T-helper 1 cell (primary cell): ENCODE data around the gene FGF18.
"Not testable (repeated sequence)": the region's sequence is repeated elsewhere in the genome, so short reads cannot be mapped to it uniquely, and the experiment has no call there.

Source experiments
- DNase-seq, 5 donors: peaks; one replicate each; pipeline ENCODE4 v3.0.0-alpha.2; 2012 to 2020

The FGF18 gene

DNA sequence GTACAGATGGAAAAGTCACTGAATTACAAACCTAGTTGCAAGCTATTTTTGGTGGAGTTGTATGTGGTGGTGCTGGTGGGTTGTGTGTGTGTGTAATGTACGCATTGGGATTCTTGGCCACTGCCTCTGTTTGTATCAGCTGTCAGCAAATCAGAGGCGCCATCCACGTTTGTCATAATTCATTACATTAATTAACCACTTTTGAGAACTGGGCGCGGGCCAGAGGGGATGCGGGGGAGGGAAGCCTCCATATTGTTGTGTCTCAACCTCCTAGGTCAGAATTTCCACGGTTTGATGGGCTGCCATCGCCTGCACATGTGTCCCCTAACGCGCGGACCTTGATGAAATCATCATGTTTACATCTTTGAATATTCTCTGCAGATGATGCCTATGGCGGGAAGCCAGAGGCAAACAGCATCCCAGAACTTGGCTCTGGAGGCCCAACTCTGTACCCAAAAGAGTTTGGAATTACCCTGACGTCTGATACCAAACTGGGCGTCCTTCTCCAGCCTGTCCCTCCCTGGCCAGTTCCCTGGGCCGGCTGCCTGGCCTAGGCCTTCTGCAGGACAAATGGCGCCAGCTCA lies 54.9 kb downstream of the FGF18 start:
- DNase-seq = no peak

DNA sequence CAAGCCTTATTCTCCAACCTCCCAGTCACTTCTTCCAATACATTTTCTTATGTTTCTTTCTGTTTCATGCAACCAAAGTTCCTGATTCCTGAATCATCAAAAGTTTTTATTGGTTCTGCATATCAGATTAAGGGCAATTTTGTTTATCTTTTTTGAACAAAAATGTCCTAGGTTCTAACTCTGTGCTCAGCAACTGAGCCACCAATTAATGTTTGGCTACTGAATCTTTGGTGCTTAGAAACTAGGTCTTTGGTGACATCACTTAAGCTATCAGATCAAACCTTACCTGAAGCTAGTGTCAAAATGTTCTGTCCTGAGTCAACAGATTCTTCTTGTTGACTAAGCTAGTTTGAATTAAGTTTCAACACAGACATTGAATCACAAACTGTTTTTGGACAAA lies 56.1 kb downstream of the FGF18 start:
- no peak for DNase-seq

GRCh38 chr5:171476701-171477100 lies 57.3 kb downstream of the FGF18 start:
- DNase-seq = no peak

DNA sequence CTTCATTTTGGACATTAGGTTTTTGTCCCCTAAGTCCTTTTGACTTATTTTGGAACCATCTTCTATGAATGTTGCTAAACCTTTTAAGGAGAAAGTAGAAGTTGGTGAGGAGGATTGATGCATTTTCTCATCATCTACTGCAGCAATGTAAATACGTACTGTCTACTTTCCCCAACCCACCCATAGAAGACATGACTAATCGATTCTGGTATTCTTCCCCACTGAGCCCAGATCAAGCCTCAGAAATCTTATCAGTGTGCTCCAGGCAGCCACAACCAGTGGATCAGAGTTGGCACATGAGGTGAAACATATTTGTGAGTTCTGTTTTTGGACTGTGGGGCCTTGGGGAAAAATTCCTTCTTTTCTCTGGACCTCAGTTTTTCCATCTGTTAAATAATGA lies 57.7 kb downstream of the FGF18 start:
- DNase-seq = no peak

- no peak for DNase-seq
These were observed 58.2 kb downstream of the FGF18 start for GRCh38 chr5:171477666-171478065.

GRCh38 chr5:171478946-171479775 lies 59.7 kb downstream of the FGF18 start:
- DNase-seq = no peak

DNA sequence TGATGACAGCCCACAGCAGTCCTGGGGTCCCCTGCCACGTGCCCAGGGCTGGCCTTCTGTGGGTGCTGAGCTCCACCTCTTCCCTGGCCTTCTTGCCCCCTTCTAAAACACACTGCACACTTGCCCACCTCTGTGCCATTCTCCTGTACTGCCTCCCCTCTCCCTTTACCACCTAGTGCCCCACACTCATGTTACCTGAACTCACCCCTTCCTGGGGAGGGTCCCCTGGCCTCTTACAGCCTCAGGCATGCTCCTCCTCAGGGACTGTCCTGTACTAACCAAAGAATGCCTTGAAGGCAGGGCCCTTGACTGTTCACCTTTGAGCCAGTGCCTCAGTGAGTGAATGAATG lies 60.3 kb downstream of the FGF18 start:
- no peak for DNase-seq

GRCh38 chr5:171480239-171480638 lies 60.8 kb downstream of the FGF18 start:
- no peak for DNase-seq

- DNase-seq = no peak
These were observed 62.4 kb downstream of the FGF18 start for GRCh38 chr5:171481571-171482433.

DNA sequence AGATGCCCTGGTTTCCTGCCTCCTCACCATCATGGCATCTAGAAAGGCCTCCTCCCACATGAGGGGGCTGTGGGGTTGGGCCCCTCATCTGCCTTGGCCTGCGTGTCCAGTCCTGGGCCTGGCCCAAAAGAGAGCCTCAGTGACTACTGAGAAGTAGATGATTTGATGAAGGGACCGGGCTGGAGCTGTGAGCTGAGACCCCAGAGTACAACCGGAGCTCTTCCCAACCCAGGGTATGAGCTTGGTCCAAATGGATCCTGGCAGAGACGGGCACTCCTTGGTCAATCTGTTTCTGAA lies 62.9 kb downstream of the FGF18 start:
- DNase-seq = no peak

DNA sequence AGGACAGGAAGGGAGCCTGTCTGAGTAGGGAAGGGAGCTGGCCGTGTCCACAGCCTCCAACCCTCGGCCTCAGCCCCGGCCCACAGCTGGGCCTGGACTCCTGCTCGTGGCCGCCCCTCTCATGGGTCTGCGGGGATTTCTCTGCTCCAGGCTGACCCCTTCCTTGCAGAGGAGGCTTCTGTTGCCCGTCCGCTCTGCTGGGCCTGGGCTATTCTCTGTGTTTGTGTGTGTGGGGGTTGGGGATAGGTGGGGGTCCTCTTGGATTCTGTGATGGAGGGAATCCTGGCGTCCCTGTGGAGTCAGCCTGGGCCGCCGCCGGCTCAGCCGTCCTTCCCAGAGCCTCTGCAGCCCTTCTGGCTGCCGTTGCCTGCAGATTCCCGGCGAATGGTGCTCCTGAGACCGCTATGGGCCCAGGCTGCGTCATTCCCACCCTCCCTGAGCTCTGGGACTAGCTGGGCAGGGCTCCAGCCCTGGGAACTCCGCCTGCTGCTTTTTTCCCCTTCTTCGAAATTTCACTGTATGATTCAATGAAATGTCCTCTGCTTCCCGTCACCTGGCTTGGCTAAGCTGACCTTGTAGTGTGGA lies 64.2 kb downstream of the FGF18 start:
- DNase-seq = no peak

DNA sequence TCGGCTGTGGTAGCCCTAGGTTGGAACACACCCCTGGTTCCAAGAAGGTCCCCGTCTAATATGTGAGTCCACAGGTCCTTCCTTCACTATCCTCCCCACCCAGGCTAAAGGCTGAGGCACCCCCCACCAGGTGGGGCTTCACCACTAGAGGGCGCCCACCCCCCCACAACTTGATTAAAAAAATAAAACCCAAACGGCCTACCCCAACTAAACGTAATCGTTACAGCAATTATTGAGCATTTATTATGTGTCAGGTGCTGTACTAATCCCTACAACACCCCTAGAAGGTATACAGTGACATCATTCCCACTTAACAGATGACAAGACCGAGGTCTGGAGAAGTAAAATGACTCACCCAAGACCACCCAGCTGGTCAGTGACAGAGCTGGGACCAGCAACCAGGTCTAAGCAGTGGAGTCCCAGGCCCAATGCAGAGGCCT lies 65.0 kb downstream of the FGF18 start:
- peak in 3 of 5 donors; percentile 11 to 33 (median 21) for DNase-seq

DNA sequence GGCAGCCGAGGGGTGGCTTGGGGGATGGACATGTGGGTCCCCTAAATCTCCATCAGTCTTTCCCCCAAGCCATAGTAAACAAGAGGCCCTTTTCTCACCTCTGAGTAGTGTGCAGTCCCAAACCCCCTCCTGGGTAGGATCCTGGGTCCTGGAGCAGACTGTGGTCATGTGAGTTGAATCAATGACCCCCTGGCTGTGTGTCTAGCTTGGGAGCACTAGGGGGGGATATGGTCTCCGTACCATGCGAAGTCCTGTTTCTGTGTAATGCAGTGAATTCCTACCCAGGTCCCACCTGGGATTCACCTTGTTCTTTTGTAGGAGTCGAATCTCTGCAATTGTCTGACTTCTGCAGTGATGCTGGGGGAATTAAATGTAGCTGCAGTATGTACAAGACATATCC lies 66.2 kb downstream of the FGF18 start:
- DNase-seq = no peak

DNA sequence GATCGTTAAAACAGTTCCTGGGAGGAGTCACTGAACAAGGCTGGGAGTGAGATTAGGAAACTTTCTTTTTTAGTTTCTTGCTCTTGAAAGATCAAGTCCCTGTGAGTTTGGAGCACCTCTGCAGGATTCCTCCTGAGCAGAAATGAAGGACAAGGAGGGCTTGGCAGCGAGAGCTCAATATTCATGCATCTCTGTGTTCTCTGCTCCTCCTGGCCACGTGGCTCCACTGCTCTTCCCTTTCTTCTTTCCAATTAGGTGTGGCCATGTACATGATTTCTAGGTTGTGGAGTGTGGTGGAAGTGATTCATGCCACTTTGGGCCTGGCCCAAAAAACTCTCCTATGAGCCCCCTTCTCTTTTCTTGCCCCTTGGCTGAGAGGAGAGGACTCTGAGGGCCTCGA lies 67.2 kb downstream of the FGF18 start:
- DNase-seq = no peak

GRCh38 chr5:171488876-171489275 lies 69.4 kb downstream of the FGF18 start:
- DNase-seq = no peak

- DNase-seq = no peak
These were observed 73.3 kb downstream of the FGF18 start for GRCh38 chr5:171492781-171493180.

DNA sequence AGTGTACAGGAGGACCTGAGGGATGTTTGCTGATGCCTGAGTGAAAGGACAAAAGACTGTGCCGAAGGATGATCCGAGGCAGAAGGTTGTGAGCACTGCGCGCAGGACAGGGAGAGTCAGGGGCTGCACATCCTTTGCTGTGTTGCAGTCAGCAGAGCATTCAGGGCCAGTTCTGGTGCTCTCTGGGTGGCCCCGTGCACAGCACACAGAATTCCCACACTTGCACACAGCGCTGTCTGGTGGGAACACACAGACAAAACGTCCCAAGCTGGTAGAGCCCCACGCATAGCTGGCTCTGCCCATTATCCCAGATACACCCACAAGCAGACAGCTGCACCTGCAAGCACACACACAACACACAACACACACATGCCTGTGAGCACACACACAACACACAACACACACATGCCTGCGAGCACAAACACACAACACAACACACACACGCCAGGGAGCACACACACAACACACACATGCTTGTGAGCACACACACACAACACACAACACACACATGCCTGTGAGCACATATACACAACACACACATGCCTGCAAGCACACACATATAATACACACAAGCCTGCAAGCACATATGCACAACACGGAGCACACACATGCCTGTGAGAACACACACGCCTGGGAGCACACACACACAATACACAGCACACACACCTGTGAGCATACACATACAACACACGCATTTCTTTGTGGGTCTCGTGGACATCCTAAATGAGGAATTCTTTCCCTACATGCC lies 74.4 kb downstream of the FGF18 start:
- no peak for DNase-seq

DNA sequence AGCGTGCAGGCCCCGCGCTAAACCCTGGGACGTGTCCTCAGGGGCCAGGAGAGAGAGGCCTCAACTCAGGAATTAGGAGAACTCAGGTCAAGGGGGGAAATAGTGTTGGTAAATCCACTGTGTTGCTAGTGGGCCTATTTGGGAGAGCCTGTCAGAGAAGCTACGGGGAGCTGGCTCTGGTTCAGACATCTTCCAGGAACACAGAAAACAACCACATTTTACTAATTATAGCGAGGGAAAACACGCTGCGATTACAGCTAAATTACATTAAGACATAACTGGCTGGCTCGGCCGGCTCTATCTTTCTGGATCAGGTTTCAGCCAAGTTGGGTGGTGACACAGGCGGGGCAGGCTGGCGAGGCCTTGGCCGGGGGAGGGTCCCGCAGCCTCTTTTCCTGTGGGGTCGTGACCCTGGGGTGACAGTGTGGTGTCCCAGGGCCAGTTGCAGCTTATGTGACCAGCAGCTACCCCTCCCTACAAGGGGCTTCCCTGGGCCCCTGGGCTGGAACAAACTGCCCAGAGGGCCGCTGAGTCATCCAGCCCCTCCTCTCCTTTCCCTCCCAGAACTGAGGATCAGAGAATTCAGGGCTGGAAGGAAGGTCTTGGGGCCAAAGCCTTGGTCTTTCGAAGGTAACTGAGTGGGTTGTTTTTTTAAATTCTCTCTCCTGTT lies 75.1 kb downstream of the FGF18 start:
- no peak for DNase-seq

DNA sequence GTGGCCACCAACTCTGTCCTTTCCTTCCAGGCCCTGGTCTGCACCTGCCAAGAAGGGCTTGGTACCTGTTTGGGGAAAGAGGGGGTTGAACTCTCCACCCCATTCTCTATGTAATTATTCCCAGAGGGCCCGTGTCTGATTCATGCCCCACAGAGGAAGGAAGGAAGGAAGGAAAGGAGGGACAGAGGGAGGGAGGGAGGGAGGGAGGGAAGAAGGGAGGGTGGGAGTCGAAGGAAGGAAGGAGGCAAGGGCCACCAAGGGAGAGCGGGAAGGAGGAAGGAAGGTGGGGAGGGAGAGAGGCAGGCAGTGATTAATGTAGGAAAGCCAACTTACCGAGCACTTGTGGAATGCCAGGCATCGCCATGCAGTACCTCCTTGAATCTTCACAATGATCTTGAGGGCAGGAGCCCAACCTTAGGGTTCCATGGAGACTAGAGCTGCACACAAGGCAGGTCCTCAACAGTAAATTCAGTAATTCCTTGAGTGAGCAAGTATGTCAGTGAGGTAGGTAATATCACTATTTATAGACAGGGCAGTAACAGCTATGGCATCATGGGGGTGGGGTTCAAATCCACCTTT lies 75.8 kb downstream of the FGF18 start:
- DNase-seq = no peak

DNA sequence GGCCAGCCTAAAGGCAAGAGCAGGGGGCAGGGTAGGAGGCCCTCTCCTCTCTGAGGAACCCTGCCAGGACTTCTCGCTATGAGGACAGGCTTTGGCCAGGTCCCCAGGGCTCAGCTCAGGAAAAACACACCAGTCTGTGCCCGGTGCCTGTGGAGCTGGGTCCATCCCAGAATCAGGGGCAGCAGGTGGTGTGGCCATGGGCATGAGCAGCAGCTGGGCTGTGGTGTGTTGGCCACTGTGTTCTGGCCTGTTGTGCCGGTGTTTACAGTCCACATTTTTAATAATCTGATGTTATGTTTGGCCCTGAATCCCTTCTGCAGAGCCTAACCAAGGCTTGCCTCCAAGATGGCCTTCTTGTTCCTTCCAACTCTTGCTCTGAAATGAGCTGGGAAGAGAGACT lies 77.0 kb downstream of the FGF18 start:
- no peak for DNase-seq

DNA sequence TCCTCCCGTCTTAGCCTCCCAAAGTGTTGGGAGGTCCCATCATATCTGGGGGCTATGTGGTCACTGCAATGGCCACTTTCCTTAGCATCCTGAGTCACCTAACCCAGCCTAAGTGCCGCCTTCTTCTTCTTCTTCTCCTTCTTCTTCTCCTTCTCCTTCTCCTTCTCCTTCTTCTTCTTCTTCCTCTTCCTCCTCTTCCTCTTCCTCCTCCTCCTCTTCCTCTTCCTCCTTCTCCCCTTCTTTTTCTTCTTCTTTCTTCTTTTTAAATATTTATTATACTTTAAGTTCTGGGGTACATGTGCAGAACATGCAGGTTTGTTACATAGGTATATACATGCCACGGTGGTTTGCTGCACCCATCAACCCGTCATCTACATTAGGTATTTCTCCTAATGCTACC lies 78.0 kb downstream of the FGF18 start:
- not testable (repeated sequence) for DNase-seq

DNA sequence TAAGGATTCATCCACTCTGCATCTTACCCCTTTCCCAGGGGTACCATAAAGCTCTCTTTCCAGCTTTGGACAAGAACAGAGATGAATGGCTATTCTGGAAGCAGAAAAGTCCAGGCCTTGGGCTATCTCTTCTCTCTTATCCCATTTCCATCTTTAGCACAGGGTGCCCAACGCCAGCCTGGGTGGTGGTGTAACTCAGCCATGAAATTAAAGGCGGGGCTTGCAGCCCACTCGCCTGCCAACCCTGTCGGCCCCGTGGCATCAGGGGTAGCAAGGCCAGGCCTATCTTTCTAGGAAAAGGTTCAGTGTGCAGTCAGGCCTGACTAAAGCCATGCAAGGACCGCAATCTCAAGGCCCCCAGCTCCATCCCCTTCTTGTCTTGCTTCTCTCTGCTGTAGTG lies 78.7 kb downstream of the FGF18 start:
- DNase-seq = no peak
